ENCODE results near the gene TAF1B.

The TAF1B gene

DNA sequence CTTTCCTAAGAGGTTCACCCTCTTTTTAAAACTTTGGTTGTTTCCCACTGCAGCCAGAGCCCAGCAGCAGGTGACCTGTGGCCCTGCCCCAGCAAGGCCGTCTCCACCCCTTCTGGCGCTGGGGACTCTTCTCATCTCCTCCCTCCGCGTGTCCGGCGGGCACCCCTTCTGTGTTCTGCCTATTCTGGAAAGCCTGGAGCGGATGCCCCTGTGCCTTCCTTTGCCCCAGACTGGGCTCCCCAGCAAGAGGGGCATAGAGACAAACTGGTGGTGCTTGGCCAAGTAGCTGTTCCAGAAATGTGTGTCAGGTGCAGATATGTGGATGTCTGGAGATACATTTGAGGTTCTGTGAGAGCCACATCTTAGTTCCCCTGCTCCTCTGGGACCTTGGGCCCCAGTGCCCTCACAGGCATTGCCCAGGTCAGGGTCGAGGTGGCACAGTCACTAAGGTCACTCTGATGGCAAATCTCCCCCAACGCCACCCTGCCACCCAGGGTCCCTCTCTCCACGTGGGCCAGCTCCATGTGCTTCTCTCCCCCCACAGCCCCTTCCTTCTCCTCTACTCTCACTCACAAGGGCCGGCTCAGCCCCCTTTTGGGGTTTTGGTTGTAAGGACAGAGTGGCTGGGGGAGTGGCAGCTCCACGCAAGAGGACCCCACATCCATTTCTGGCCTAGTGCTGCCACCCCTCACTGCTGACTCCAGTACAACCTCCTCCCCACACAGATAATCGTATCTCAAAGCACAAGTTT is 35.5 kb upstream of the TAF1B start:
- no peak for DNase-seq

- DNase-seq: no peak
Measured at GRCh38 chr2:9808334-9809063, 34.8 kb upstream of the TAF1B start.

DNA sequence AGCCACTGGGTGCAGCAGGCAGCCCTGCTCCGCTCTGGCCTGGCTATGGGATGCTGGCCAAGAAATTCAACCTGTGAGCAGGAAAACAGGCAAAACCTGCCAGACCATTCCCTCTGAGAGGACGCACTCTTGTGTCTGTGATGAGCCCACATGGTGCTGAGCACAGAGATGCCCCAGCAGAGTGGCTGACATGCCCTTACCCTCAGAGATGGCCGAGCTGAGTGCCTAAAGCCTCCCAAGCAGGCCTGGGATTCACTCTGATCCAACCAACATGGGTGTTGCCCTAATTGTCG is 34.3 kb upstream of the TAF1B start:
- no peak for DNase-seq

DNA sequence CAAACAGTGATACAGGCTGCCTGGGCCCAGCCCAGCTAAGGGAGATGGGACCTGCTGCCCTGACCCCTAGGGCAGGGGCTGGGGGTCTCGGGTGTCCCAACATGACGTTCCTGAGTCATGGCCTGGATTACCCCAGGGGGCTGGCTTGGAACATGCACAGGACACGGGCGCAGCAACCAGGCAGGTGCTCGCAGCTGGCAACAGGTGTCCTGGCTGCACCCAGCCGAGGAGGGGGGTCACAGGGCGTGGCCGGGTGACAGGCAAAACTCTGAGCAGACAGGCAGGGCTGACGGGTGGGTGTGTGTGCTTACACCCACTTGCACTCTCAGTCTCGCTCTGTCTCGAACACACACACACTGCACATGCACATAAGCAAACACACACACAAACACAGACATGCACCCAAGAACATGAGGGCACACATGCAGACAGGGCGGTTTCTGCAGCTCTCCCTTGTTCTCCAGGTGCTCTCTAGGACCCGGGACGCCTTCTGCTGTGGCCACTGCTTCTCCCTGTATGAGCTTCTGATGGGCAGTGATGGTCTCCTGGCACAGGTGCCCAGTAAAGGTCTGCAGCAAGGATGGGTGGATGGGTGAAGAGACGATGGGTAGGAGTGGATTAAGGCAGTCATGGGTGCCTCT is 33.7 kb upstream of the TAF1B start:
- DNase-seq: no peak

GRCh38 chr2:9811216-9811615 is 32.1 kb upstream of the TAF1B start:
- no peak for DNase-seq

- no peak for DNase-seq
Measured at GRCh38 chr2:9811679-9812511, 31.4 kb upstream of the TAF1B start.

DNA sequence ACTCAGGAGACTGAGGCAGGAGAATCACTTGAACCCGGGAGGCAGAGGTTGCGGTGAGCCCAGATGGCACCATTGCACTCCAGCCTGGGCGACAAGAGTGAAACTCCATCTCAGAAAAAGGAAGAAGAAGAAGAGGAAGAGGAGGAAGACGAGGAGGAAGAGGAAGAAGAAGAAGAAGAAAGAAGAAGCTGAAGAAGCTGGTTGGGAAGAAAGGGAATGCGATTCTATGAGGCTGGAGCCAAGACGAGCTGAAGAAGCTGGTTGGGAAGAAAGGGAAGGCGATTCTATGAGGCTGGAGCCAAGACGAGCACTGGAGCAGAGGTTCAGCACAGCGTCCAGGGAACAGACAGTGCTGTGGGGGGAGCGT is 30.3 kb upstream of the TAF1B start:
- DNase-seq: no peak

DNA sequence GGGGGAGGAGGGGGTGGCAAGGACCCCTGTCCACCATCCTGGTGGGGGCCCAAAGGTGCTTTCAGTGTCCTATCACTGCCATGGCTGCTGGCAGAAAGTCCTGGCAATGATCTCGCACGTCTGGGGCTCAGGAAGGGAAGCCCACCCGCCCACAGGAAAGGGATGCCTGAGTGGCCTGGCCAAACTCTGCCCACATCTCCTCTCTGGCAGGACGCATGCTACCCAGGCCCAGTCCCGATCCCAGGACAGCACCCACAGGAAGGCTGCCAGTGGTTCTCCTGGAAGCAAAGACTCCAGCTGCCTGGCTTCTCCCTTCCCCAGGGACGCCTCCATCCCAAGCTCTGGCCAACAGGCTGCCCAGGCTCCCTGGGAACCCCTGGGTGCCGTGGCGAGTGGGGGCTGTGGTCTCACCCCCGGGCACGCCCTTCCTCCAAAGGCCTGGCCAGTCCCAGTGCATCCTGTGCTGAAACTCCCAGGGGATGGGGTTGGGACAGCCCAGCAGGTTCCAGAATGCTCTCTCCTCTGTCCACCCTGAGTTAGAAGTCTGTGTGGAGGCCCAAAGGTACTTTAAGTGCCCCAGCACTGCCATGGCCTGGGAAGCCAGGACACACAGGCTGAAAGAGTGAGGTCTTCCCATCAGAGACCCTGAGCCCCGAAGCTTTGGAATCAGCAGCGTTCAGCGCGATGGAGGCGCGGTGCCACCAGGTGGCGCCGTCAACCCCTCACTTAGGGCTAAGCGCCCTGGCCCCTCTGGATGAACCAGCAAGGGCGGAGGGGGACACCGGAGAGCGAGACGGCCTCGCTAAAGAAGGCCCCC is 29.8 kb upstream of the TAF1B start:
- DNase-seq: peak in 39 of 51 donors; percentile 15 to 72 (median 42)

GRCh38 chr2:9814129-9814868 is 29.0 kb upstream of the TAF1B start:
- DNase-seq: no peak

DNA sequence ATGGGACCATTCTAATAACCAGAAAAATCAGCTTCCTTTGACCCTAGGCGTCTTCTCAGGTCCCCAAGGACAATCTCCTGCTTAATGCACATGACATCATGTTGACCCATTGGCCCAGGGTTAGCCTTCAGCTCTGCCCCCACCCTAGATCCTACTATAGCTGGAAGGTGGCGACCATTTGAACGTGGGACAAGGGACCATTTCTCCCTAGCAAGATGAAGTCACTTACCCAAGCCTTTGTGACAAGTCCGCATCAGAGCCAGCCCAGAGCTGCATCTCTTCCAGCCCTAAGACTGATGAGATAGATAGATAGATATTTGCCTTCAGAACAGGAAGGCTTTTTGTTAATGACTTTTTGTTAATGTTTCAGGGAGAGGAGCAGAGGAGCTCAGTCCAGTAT is 28.2 kb upstream of the TAF1B start:
- no peak for DNase-seq

DNA sequence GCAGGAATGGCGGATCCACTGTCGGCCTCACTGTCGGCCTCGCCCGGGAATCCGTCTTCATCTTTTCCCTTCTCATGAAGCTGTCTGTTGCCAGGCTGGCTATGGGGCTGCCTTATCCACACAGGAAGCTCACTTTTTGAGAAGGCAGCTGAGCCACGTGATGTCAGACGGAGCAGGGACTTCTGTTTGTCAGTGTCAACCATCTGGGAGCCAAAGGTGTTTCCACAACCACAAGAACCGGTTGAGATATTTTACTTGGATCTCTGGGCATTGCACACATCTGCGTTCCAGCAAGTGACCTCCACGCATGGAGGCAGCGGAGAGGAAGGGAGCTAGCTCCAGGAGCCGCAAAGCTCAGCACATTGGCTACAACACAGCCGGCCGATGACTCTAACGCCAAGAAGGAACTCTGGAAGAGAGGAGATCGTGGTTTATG is 27.4 kb upstream of the TAF1B start:
- DNase-seq: no peak

- DNase-seq: no peak
Measured at GRCh38 chr2:9818097-9818496, 25.2 kb upstream of the TAF1B start.

GRCh38 chr2:9819551-9819950 is 23.7 kb upstream of the TAF1B start:
- DNase-seq: no peak

DNA sequence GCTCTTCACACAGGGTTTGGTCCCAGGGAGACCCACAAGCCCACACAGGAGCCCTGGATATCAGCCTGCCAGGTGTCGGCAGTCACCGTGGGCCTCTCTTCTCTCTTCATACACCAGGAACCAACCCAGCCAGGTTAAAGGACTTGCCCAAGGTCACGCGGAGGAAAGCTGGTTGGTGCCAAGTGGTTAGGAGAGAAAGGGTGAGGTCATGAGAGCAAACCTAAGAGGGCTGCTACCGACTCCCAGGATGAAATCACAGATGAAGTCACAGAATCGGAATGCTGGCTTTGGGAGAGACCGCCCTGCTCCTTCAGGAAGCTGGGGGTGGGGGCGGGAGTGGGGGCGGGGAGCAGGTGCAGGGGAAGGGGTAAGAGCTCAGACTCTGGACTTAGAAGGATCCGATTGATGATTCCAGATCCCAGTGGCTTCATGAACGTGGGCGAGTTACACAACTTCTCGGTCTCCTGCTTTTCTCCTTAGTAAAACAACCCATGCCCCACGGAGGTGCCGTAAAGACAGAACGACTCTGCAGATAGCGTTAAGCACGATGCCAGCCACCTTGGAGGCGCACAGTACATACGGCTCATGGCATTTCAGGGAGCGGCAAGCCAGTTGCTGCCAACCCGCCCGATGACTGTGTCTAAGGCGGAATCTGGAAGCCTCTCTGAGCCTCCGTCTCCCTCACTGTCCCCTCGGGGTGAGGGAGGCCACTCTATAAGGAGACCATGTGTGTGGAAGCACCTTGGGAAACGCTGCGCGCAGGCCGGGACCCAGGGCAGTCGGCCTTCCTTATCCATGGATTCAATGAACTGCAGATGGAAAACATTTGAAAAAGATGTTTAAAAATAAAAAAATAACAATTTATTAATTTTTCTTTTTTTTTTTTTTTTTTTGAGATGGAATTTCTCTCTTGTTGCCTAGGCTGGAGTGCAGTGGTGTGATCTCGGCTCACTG is 23.0 kb upstream of the TAF1B start:
- no peak for DNase-seq

DNA sequence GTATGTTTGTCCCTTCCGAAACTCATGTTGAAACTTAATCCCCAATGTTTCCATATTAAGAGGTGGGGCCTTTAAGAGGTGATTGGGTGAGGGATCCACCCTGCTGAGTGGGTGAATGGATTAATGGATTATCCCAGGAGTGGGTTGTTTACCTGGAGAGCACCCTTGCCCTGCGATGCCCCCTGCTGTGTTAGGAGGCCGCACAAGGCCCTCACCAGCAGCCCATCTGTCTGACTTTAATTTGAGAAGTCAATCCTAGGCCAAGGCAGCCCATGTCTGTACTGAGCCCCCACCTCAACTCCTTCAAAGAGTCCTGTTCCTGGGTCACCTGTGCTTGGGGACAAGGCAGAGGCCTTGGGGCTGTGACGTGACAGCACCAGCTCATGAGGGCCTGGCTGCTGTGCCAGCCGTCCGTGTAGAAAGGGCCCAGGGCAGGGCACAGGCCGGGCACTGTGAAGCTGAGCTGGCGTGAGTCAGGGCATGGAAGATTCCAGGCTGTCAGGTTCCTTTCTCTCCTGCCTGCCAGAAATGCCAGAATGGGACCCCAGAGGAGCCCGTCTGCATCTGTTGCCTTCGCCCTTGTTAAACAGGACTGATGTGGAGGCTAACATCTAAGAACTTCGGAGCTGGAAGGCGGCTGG is 21.3 kb upstream of the TAF1B start:
- no peak for DNase-seq

DNA sequence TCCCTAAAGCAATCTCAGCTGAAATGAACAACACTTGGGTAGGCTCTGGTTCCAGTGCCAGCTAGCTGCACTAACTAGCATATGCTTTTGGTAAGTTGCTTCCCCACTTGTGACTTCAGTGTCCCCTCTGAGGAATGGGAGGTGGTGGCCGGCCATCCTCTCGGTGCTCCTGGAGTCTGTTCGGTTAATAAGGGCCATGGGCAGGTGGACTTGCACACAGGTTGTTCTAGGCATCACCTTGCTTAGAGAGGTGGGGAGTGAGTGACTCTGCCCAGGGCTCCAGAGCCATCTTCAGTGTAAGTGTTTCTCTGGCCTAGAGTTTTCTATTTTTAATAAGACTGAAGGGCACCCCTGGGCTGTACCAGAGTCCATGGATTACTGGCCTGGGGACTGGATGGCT is 18.8 kb upstream of the TAF1B start:
- no peak for DNase-seq

DNA sequence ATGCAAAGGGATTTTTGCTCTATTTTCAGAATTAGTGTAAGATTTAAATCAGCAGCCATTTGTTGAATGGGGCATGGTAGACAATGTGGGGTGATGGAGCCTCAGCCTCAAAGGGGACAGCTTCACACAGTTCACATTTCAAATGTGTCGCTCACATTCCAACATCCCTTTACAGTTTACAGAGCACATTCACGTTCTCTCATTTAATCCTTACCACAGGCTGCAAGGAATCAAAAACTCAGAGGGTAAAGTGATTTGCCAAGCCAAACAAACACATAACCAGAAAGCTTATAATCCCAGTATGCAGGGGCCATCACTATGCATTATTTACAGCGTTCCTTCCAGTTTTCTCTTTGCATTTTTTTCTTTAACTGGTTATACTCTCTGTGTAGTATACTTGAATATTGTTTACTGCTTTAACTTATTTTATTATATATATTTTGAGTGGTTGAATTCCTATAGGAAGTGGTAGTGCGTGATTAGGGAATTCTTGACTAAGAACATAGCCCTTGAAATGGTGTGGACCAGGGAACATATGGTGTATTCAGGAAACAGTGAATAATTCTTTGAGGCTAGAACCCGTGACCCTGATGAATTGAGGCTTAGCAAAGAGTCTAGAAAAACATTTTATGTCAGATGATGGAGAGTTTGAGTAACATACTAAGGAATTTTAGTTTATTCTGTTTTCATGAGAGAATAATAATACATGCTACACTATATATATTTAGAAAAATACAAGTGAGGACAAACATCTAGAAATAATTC is 18.1 kb upstream of the TAF1B start:
- DNase-seq: no peak

- no peak for DNase-seq
Measured at GRCh38 chr2:9826208-9826607, 17.1 kb upstream of the TAF1B start.
